WTC11 (cell line): ENCODE results near the gene IL37. TPM values are rescaled to one million over a fixed set of nuclear protein-coding genes. Genes with fewer than 3 reads are reported as not detected.

Experiments
- ATAC-seq: fragments of 200-7000 bp; cut with Tn5 transposase; 2 replicates; pipeline ENCODE4 v1.10.0; 2021; ENCODE audit warnings: mild to moderate bottlenecking, moderate library complexity
- CTCF ChIA-PET: fragments of 300-600 bp; sonication (Branson Sonifier 250); formaldehyde crosslinking; loops from one replicate; lab custom pipeline; 2021; ENCODE audit warnings: antibody characterized with exemption; lab: Charles Lee
- POLR2A ChIA-PET: fragments of 350-600 bp; sonication (Branson Sonifier 250); formaldehyde crosslinking; loops from one replicate; lab custom pipeline; 2021; ENCODE audit warnings: antibody characterized with exemption; lab: Charles Lee
- DNase-seq: peaks from one replicate; pipeline ENCODE4 v3.0.0; 2021; ENCODE audit warnings: low spot score
- H3K27ac Mint-ChIP-seq: 2 replicates; pipeline ENCODE4 v1.8.0; 2021; ENCODE audit warnings: mixed read lengths
- H3K27me3 Mint-ChIP-seq: 2 replicates; pipeline ENCODE4 v1.8.0; 2021; ENCODE audit warnings: low read depth, mild to moderate bottlenecking, moderate library complexity, mixed read lengths
- H3K36me3 Mint-ChIP-seq: 2 replicates; pipeline ENCODE4 v1.8.0; 2021; ENCODE audit warnings: mixed read lengths
- H3K4me1 Mint-ChIP-seq: 2 replicates; pipeline ENCODE4 v1.8.0; 2022; ENCODE audit warnings: mixed read lengths
- H3K4me3 Mint-ChIP-seq: 2 replicates; pipeline ENCODE4 v1.8.0; 2021; ENCODE audit warnings: mild to moderate bottlenecking, moderate library complexity, mixed read lengths
- H3K9me3 Mint-ChIP-seq: 2 replicates; pipeline ENCODE4 v1.8.0; 2021; ENCODE audit warnings: mixed read lengths
- FOXP4 ChIP-seq: sonication (generic); formaldehyde crosslinking; IDR thresholded peaks from 2 replicates; pipeline ENCODE4 v1.8.0; 2022; ENCODE audit warnings: mild to moderate bottlenecking, missing genetic modification reagents
- NR2C2 ChIP-seq: sonication (generic); formaldehyde crosslinking; IDR thresholded peaks from 2 replicates; pipeline ENCODE4 v1.8.0; 2022; ENCODE audit warnings: mild to moderate bottlenecking, missing genetic modification reagents
- PRDM15 ChIP-seq: sonication (generic); formaldehyde crosslinking; IDR thresholded peaks from 2 replicates; pipeline ENCODE4 v1.8.0; 2022; ENCODE audit warnings: missing genetic modification reagents
- PRRX2 ChIP-seq: fragments of 250-450 bp; sonication (Bioruptor Pico); IDR thresholded peaks from 2 replicates; pipeline ENCODE4 v1.8.0; 2021; ENCODE audit warnings: mild to moderate bottlenecking
- ZNF138 ChIP-seq: sonication (generic); formaldehyde crosslinking; conservative IDR thresholded peaks from 2 replicates; pipeline ENCODE4 v1.8.1; 2022; ENCODE audit warnings: mild to moderate bottlenecking, moderate library complexity, missing genetic modification reagents
- ZNF416 ChIP-seq: fragments of 250-450 bp; sonication (Bioruptor Pico); IDR thresholded peaks from 2 replicates; pipeline ENCODE4 v1.9.0; 2021; ENCODE audit warnings: mild to moderate bottlenecking, inconsistent platforms
- ZSCAN18 ChIP-seq: fragments of 250-450 bp; sonication (Bioruptor Pico); IDR thresholded peaks from 2 replicates; pipeline ENCODE4 v2.1.2; 2022; ENCODE audit warnings: mild to moderate bottlenecking, moderate library complexity
- total RNA-seq: library from RNA; stranded (reverse); gene quantifications from 3 replicates; pipeline ENCODE4 v1.2.3, GENCODE V29; 2021
- TF ChIP-seq, protein P1 (sequence below): sonication (generic); formaldehyde crosslinking; IDR thresholded peaks from 2 replicates; pipeline ENCODE4 v1.8.0; 2022; ENCODE audit warnings: mild to moderate bottlenecking, missing genetic modification reagents
- TF ChIP-seq, protein P2 (sequence below): fragments of 200-600 bp; IDR thresholded peaks from 2 replicates; pipeline ENCODE4 v1.8.0; 2022; ENCODE audit warnings: antibody characterized with exemption

IL37 gene
- total RNA-seq, 1 experiment from 2014 or later = 0.48 TPM

GRCh38 chr2:112959109-112959812 is 48.3 kb downstream of the IL37 start:
- CTCF ChIA-PET = interaction anchor here (0.6 to 10.4 kb wide), 41 partner anchors 11 to 374 kb away, joined by 3 to 141 read pairs (median 4); partner anchors contain the start of genes CHCHD5 and IL36G
- Mint-ChIP-seq H3K27me3 (peaks cover 8% of the 10 kb centered on the region), H3K4me1 (peaks cover 8% of the 10 kb centered on the region; the same call in 1 of the 2 replicates), H3K9me3 (no peaks in the 10 kb centered on the region), H3K36me3 (no peaks in the 10 kb centered on the region), H3K27ac (no peak overlapping the region), H3K4me3 (no peak overlapping the region)
- no peak for TF ChIP-seq PRRX2
- TF ChIP-seq, protein P1, sequence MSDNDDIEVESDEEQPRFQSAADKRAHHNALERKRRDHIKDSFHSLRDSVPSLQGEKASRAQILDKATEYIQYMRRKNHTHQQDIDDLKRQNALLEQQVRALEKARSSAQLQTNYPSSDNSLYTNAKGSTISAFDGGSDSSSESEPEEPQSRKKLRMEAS (CRISPR knock-in tag) = peak; percentile 40; the same call in 1 of the 2 replicates
- TF ChIP-seq PRDM15 = no peak
- TF ChIP-seq, protein P2, sequence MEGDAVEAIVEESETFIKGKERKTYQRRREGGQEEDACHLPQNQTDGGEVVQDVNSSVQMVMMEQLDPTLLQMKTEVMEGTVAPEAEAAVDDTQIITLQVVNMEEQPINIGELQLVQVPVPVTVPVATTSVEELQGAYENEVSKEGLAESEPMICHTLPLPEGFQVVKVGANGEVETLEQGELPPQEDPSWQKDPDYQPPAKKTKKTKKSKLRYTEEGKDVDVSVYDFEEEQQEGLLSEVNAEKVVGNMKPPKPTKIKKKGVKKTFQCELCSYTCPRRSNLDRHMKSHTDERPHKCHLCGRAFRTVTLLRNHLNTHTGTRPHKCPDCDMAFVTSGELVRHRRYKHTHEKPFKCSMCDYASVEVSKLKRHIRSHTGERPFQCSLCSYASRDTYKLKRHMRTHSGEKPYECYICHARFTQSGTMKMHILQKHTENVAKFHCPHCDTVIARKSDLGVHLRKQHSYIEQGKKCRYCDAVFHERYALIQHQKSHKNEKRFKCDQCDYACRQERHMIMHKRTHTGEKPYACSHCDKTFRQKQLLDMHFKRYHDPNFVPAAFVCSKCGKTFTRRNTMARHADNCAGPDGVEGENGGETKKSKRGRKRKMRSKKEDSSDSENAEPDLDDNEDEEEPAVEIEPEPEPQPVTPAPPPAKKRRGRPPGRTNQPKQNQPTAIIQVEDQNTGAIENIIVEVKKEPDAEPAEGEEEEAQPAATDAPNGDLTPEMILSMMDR = 0 out of 2 replicates have a peak, but pooled peaks have one; percentile 28
- ATAC-seq (peak; percentile 59), DNase-seq (peak; percentile 49)
- POLR2A ChIA-PET = interaction anchor here (0.7 kb wide), 1 partner anchor 11 kb away, joined by 4 read pairs; no protein-coding TSS in a partner anchor

GRCh38 chr2:112960230-112960825 is 49.4 kb downstream of the IL37 start:
- peaks cover 8% of the 10 kb centered on the region; the same call in 1 of the 2 replicates for H3K4me1 Mint-ChIP-seq
- TF ChIP-seq ZNF416 (no peak), FOXP4 (CRISPR knock-in tag) (no peak), NR2C2 (no peak), ZNF138 (no peak), ZSCAN18 (CRISPR knock-in tag) (no peak)
- TF ChIP-seq, all 79 proteins: peak for 0
- no peak for DNase-seq
- Mint-ChIP-seq H3K9me3 (no peaks in the 10 kb centered on the region), H3K27me3 (peaks cover 8% of the 10 kb centered on the region), H3K4me3 (no peak overlapping the region), H3K36me3 (no peaks in the 10 kb centered on the region), H3K27ac (no peak overlapping the region)
- ChIA-PET CTCF (interaction anchor here (0.5 to 10.4 kb wide), 16 partner anchors 13 to 312 kb away, joined by 3 to 141 read pairs (median 4); partner anchors contain the start of gene IL36G), POLR2A (no interaction called here)
- peak; percentile 45 for ATAC-seq
